Measurements from ENCODE around the gene ARHGDIG. TPM values are rescaled to one million over a fixed set of nuclear protein-coding genes. Genes with fewer than 3 reads are reported as not detected.

ARHGDIG gene
- total RNA-seq, result not detected

DNA sequence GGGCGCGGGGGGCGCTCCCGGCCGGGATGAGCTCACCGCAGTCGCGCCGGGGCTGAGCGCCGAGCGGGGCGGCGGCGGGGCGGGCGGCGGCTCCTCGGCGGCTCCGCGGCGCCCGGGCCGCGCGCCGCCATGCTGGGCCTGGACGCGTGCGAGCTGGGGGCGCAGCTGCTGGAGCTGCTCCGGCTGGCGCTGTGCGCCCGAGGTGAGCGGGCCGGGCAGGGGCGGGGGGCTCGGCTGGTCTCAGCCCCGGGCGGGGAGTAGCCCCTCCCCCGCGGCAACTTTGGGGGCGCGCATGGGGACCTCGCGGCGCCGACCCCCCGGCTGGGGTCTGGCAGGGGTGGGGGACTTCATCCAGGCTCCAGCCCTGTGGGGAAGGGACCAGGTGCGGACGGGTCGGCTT is at the start of gene ARHGDIG:
TSS of gene ARHGDIG (plus strand) at position 40 of the 400 bp plus-strand sequence. CDS start at position 130, 90 bp downstream.
- Mint-ChIP-seq H3K4me3 (no peak within 1 kb of the TSS), H3K27me3 (peaks cover 3% of the 10 kb centered on the region), H3K27ac (no peak within 1 kb of the TSS)

DNA sequence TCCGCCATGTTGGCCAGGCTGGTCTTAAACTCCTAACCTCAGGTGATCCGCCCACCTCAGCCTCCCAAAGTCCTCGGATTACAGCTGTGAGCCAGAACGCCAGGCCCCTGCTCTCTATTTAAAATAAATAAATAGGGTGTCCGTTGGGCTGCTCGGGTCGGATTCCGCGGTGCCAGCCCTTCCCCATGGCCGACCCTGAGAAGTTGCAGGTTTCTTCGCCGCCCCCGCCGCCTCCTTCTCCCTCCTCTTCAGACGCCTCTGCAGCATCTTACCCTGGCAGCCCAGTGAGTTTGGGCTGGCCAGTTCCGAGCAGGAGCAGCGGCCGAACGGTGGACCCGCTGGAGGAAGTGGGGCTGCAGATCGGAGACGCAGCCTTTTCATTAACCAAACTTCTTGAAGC is 49.4 kb upstream of the ARHGDIG start:
- Mint-ChIP-seq H3K4me3 (no peak overlapping the region), H3K27me3 (no peaks in the 10 kb centered on the region), H3K27ac (no peak overlapping the region), H3K9me3 (no peaks in the 10 kb centered on the region), H3K36me3 (ENCODE audit: low read depth) (peaks cover 26% of the 10 kb centered on the region), H3K4me1 (peaks cover 11% of the 10 kb centered on the region)
- no peak for ATAC-seq (replicated peaks)

More for the DNA sequence above, at the start of gene ARHGDIG:
- no peaks in the 10 kb centered on the region for H3K36me3 Mint-ChIP-seq (ENCODE audit: low read depth)
- H3K4me1 Mint-ChIP-seq, result no peaks in the 10 kb centered on the region
- no peak for ATAC-seq (replicated peaks)
- H3K9me3 Mint-ChIP-seq, result no peaks in the 10 kb centered on the region

DNA sequence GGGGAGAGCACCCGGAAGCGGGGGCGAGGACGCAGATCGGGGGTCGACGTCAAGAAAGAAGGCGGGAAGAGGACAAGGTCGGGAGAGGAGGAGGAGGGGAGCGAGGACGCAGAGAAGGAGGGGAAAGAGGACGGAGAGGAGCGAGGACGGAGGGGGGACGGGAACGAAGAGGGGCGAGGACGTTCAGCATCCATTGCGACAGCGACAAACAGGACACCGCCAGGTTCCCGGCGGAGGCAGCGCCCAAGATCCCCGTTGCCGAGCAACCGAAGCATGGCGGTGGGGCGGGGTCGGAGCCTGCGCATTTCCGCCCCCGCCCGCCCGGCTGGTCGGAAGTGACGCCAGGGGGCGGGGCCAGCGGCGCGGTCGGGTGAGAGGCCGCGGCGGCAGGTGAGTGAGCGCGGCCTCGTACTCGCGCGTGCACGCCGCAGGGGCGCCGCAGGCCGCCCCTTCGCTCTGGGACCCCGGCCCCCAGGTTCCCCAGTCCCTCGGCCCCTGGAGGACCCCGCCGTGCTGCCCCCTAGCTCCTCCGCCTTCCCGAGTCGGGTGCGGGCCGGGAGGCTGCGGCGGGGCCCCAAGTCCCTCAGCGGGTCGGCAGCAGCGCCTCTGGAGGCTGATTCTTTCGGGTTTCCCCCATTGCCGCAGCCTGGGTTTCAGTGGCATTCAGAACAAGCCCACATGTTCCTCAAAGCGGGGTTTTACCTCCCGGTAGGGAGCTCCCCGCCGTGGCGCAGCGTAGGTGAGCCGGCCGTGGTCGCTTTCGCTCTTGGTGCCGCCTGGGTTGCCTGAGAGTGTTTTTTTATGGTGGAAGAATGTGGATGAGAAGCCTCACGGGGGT is 45.7 kb upstream of the ARHGDIG start, which contains the start of gene FAM234A:
TSS of gene FAM234A (plus strand) at position 354 of the 838 bp plus-strand sequence. CDS start 19,593 bp downstream, outside the sequence.
- Mint-ChIP-seq H3K36me3 (ENCODE audit: low read depth) (no peaks in the 10 kb centered on the region), H3K4me1 (peaks cover 3% of the 10 kb centered on the region), H3K27me3 (no peaks in the 10 kb centered on the region), H3K9me3 (no peaks in the 10 kb centered on the region), H3K4me3 (peak within 1 kb of the TSS; percentile 83), H3K27ac (peak within 1 kb of the TSS; percentile 98)
- ATAC-seq (replicated peaks), result peak; percentile 94

DNA sequence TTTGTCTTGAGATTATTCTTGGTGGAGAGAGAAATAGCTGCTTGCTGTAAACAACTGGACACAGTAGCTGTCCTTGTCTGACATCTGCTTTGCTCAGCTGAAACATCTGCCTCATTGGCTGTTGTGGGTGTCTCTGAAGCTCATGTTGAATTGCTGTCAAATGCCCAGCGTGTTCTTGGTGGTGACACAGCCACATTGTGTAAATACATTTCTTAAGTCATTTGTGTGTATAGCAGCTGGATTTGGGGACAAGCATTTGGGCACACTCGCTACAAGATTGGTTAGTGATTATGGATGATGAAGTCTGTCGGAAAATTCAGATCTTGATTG is 40.5 kb upstream of the ARHGDIG start:
- Mint-ChIP-seq H3K27ac (no peak overlapping the region), H3K36me3 (ENCODE audit: low read depth) (no peaks in the 10 kb centered on the region)
- ATAC-seq (replicated peaks), result no peak

DNA sequence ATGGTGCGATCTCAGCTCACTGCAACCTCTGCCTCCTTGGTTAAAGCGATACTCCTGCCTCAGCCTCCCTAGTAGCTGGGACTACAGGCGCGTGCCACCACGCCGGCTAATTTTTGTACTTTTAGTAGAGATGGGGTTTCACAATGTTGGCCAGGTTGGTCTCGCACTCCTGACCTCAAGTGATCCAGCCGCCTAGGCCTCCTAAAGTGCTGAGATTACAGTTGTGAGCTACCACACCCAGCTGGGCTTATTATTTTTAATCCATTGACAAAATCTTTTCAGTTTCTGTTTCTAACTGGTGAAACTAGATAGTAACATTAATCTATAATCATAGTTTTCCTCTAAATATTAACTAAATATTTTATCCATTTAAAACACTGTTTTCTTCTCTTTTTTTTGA is 39.8 kb upstream of the ARHGDIG start:
- Mint-ChIP-seq H3K27ac (no peak overlapping the region), H3K27me3 (no peaks in the 10 kb centered on the region), H3K4me1 (peaks cover 3% of the 10 kb centered on the region), H3K9me3 (no peaks in the 10 kb centered on the region), H3K36me3 (ENCODE audit: low read depth) (no peaks in the 10 kb centered on the region), H3K4me3 (no peak overlapping the region)
- ATAC-seq (replicated peaks), result no peak

More for the DNA sequence above, 40.5 kb upstream of the ARHGDIG start:
- no peaks in the 10 kb centered on the region for H3K9me3 Mint-ChIP-seq
- H3K4me1 Mint-ChIP-seq, result peaks cover 3% of the 10 kb centered on the region
- no peak overlapping the region for H3K4me3 Mint-ChIP-seq
- H3K27me3 Mint-ChIP-seq, result no peaks in the 10 kb centered on the region

DNA sequence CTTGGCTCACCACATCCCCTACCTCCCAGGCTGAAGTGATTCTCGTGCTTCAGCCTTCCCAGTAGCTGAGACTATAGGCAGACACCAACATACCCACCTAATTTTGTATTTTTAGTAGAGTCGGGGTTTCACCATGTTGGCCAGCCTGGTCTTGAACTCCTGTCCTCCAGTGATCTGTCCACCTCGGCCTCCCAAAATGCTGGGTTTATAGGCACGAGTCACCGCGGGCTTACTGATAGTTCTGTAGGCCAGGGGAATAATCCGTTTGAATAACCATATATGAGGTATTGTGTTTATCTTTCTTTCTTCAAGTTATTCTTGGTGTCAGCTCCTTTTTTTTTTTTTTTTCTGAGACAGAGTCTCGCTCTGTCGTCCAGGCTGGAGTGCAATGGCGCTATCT is 38.1 kb upstream of the ARHGDIG start:
- Mint-ChIP-seq H3K4me3 (no peak overlapping the region), H3K4me1 (peaks cover under 1% of the 10 kb centered on the region), H3K27ac (no peak overlapping the region), H3K9me3 (no peaks in the 10 kb centered on the region), H3K36me3 (ENCODE audit: low read depth) (no peaks in the 10 kb centered on the region), H3K27me3 (no peaks in the 10 kb centered on the region)
- no peak for ATAC-seq (replicated peaks)

- Mint-ChIP-seq H3K36me3 (ENCODE audit: low read depth) (no peaks in the 10 kb centered on the region), H3K4me3 (no peak overlapping the region), H3K9me3 (no peaks in the 10 kb centered on the region), H3K27ac (no peak overlapping the region), H3K4me1 (no peaks in the 10 kb centered on the region), H3K27me3 (no peaks in the 10 kb centered on the region)
- no peak for ATAC-seq (replicated peaks)
Measured at GRCh38 chr16:243348-243747, 37.0 kb upstream of the ARHGDIG start.

GRCh38 chr16:245105-245504 is 35.3 kb upstream of the ARHGDIG start:
- H3K9me3 Mint-ChIP-seq, result no peaks in the 10 kb centered on the region
- peaks cover under 1% of the 10 kb centered on the region for H3K36me3 Mint-ChIP-seq (ENCODE audit: low read depth)
- H3K4me3 Mint-ChIP-seq, result no peak overlapping the region
- no peaks in the 10 kb centered on the region for H3K4me1 Mint-ChIP-seq
- H3K27ac Mint-ChIP-seq, result no peak overlapping the region
- no peaks in the 10 kb centered on the region for H3K27me3 Mint-ChIP-seq
- ATAC-seq (replicated peaks), result no peak

DNA sequence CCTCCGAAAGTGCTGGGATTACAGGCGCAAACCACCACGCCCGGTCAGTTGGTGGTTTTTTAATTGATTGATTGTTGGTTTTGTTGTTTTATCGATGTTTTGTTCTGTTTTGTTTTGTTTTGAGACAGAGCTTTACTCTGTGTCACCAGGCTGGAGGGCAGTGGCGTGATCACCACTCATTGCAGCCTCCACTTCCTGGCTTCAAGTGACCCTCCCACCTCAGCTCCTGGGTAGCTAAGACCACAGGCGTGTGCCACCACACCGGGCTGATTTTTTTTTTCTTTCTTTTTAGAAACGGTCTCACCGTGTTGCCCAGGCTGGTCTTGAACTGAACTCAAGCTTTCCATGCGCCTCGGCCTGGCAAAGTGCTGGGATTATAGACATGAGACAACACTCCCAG is 33.4 kb upstream of the ARHGDIG start:
- H3K4me1 Mint-ChIP-seq, result no peaks in the 10 kb centered on the region
- peaks cover 8% of the 10 kb centered on the region for H3K36me3 Mint-ChIP-seq (ENCODE audit: low read depth)
- H3K27ac Mint-ChIP-seq, result no peak overlapping the region
- ATAC-seq (replicated peaks), result no peak
- no peak overlapping the region for H3K4me3 Mint-ChIP-seq
- no peaks in the 10 kb centered on the region for H3K27me3 Mint-ChIP-seq
- no peaks in the 10 kb centered on the region for H3K9me3 Mint-ChIP-seq

- ATAC-seq (replicated peaks), result no peak
- Mint-ChIP-seq H3K27me3 (no peaks in the 10 kb centered on the region), H3K4me1 (peaks cover 7% of the 10 kb centered on the region), H3K4me3 (no peak overlapping the region), H3K27ac (no peak overlapping the region), H3K36me3 (ENCODE audit: low read depth) (peaks cover 8% of the 10 kb centered on the region), H3K9me3 (no peaks in the 10 kb centered on the region)
Measured at GRCh38 chr16:249431-249830, 31.0 kb upstream of the ARHGDIG start.

DNA sequence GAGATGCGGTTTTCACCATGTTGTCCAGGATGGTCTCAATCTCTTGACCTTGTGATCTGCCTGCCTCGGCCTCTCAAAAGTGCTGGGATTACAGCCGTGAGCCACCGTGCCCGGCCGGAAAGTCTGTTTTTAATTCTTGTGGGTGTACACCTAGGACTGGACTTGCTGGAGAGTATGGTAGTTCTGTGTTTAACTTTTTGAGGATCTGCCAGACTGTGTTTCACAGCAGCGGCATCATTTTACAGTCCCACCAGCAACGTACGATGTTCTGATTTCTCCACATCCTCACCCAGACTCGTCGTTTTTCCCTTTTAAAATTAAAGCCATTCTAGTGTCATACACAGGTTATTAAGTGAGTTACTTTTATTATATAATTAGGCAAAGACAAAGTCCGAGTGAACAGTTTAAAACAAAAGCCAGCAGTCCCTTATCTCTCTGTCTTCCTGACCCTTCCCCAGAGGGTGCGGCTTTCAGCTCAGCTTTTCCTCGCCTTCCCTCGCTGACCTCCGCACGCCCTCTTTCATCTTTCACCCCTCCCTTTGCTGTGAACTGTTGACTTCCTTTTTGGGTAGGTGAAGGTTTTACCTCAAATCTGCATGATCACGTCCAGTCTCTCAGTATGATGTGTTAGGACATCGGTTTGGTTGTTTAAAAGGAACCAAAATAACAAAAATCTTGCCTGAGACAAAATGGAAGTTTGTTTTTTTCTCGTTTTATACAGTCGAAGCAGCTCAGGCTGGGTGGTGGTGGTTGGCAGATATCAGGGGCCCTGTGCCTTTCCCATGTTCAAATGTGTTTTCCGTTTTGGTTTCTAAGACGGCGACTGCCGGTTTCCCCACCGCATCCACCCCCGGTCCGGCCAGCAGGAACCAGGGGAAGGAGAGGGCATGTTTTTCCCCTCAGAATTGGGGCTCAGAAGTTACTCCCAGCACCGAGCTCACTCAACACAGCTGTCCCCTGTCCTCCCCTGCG is 27.7 kb upstream of the ARHGDIG start:
- Mint-ChIP-seq H3K27ac (peak overlapping the region; percentile 30), H3K4me3 (peak overlapping the region; percentile 68), H3K4me1 (peaks cover 7% of the 10 kb centered on the region), H3K9me3 (no peaks in the 10 kb centered on the region), H3K27me3 (no peaks in the 10 kb centered on the region), H3K36me3 (ENCODE audit: low read depth) (peaks cover 24% of the 10 kb centered on the region)
- ATAC-seq (replicated peaks), result peak; percentile 97

DNA sequence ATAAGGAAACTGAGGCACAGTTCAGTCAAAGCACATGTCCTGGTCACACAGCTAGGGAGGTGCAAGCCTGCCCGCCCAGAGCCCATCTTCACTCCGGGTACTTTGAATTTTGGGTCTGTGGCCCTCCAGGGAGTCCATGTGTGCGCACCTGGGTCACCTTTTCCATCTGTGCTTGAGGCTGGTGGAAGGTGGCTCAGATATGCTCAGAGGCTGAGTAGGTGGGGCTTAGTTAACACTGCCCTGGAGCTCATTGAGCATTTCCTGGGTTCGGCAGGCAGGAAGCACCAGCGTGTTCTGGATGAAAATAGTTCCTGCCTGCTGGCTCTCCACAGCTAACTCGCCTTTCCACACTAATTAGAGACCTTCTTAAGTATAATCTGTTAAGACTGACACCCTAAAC is 26.6 kb upstream of the ARHGDIG start:
- Mint-ChIP-seq H3K27me3 (no peaks in the 10 kb centered on the region), H3K9me3 (no peaks in the 10 kb centered on the region), H3K36me3 (ENCODE audit: low read depth) (peaks cover 24% of the 10 kb centered on the region), H3K4me1 (peaks cover 7% of the 10 kb centered on the region), H3K27ac (no peak overlapping the region), H3K4me3 (peak overlapping the region; percentile 68)
- ATAC-seq (replicated peaks), result no peak

DNA sequence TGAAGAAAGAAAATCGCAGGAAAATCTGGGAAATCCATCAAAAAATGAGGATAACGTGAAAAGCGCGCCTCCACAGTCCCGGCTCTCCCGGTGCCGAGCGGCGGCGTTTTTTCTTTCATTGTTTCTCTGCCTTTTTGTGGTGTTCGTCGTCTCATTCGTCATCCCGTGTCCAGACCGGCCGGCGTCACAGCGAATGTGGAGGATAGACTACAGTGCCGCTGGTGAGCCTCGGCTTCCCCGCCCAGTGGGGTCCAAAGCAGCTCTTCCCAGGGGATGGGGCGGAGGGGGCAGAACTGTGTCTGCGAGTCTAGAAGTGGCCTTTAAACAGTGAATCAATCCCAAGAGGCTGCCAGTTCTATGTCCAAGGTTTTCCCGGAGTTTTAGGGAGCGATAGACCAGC is 25.9 kb upstream of the ARHGDIG start:
- Mint-ChIP-seq H3K4me3 (no peak overlapping the region), H3K4me1 (peaks cover 13% of the 10 kb centered on the region), H3K36me3 (ENCODE audit: low read depth) (peaks cover 24% of the 10 kb centered on the region), H3K27ac (no peak overlapping the region), H3K27me3 (no peaks in the 10 kb centered on the region), H3K9me3 (no peaks in the 10 kb centered on the region)
- ATAC-seq (replicated peaks), result no peak

- no peak overlapping the region for H3K27ac Mint-ChIP-seq
- H3K36me3 Mint-ChIP-seq (ENCODE audit: low read depth), result peaks cover 23% of the 10 kb centered on the region
- ATAC-seq (replicated peaks), result no peak
- no peaks in the 10 kb centered on the region for H3K27me3 Mint-ChIP-seq
- H3K4me3 Mint-ChIP-seq, result no peak overlapping the region
- no peaks in the 10 kb centered on the region for H3K9me3 Mint-ChIP-seq
- H3K4me1 Mint-ChIP-seq, result peaks cover 13% of the 10 kb centered on the region
Measured at GRCh38 chr16:255183-255582, 25.2 kb upstream of the ARHGDIG start.

All from activated T-helper 17 cell treated with anti-CD3 and anti-CD28 coated beads, Interleukin-2, amount 50 U/mL, for 72 hours (primary cell).